Fibroblast of the aortic adventitia (primary cell): Measurements from ENCODE around the gene CYBC1. TPM values are rescaled to one million over a fixed set of nuclear protein-coding genes. Genes with fewer than 3 reads are reported as not detected.

Experiments used
- DNase-seq: peaks from one replicate; pipeline ENCODE4 v3.0.0-alpha.2; 2010; ENCODE audit warnings: low read depth
- H3K4me3 ChIP-seq: 2 replicates; pipeline ENCODE4 v1.5.1; 2011; ENCODE audit warnings: low read depth, mild to moderate bottlenecking, control low read depth, low read length, moderate library complexity
- total RNA-seq: library from RNA; depleted of rRNA; stranded (reverse); fragments of >200 nt; gene quantifications from 2 replicates; pipeline ENCODE4 v1.2.3, GENCODE V29; 2012; ENCODE audit warnings: low replicate concordance
- TF ChIP-seq, protein P1 (sequence below): IDR thresholded peaks from 2 replicates; pipeline ENCODE4 v1.5.1; 2011; ENCODE audit warnings: mild to moderate bottlenecking, low read length, control low read depth, inconsistent platforms; ENCODE audit not compliant: insufficient read depth

The CYBC1 gene
- total RNA-seq, 1 donor, result 46.4 TPM

DNA sequence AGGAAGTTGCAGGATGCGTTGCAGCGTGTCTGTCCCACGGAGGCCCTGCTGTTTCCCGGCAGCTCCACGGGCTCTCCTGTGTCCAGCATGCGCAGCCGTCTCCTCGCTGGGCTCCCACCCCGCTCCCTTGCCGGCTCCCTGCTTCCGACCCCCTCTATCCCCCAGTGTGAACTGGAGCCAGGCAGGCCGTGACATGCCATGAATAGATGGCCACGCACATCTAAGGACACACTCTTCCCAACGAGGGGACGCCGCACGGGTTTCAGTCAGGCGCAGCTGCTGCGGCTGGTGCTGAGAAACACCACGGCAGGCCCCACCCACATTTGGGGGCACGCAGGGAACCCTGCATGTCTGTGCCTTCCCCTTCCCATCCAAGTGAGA lies 41.6 kb downstream of the CYBC1 start:
- no peak for DNase-seq
- TF ChIP-seq, protein P1, sequence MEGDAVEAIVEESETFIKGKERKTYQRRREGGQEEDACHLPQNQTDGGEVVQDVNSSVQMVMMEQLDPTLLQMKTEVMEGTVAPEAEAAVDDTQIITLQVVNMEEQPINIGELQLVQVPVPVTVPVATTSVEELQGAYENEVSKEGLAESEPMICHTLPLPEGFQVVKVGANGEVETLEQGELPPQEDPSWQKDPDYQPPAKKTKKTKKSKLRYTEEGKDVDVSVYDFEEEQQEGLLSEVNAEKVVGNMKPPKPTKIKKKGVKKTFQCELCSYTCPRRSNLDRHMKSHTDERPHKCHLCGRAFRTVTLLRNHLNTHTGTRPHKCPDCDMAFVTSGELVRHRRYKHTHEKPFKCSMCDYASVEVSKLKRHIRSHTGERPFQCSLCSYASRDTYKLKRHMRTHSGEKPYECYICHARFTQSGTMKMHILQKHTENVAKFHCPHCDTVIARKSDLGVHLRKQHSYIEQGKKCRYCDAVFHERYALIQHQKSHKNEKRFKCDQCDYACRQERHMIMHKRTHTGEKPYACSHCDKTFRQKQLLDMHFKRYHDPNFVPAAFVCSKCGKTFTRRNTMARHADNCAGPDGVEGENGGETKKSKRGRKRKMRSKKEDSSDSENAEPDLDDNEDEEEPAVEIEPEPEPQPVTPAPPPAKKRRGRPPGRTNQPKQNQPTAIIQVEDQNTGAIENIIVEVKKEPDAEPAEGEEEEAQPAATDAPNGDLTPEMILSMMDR, result no peak
- H3K4me3 ChIP-seq, result no peak overlapping the region

DNA sequence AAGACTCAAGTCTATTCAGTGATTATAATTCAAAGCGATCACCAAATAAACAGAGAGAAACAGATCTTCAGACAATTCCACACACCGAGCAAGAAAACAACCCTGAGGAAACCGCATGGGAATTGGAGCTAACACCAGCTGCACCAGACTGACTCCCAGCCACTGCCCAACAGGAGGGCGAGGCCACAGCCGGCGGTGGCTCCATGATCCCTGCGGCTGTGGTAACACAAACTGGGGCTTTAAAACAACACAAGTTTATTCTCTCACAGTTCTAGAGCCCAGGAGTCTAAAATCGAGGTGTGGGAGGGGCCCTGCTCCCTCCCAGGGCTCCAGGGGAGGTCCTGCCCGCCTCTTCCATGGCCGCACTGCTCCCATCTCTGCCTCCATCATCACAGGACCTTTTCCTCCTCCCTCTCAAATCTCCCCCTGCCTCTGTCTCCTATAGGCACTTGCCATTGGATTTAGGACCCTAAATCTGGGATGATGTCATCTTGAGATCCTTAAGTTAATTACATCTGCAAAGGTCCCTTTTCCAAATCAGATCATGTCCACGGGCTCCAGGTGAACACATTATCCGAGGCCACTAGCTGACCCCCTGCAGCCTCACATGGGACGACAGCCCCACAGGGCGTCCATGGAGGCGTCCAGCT lies 42.1 kb downstream of the CYBC1 start:
- TF ChIP-seq, protein P1, result no peak
- no peak for DNase-seq
- no peak overlapping the region for H3K4me3 ChIP-seq

GRCh38 chr17:82407255-82407654 lies 43.3 kb downstream of the CYBC1 start:
- DNase-seq, result no peak
- no peak overlapping the region for H3K4me3 ChIP-seq

GRCh38 chr17:82406131-82406671 lies 44.4 kb downstream of the CYBC1 start:
- no peak for DNase-seq
- TF ChIP-seq, protein P1, result no peak

More at GRCh38 chr17:82407255-82407654, 43.3 kb downstream of the CYBC1 start:
- TF ChIP-seq, protein P1, result no peak

GRCh38 chr17:82405051-82405450 lies 45.5 kb downstream of the CYBC1 start:
- H3K4me3 ChIP-seq, result no peak overlapping the region
- TF ChIP-seq, protein P1, result no peak
- no peak for DNase-seq

More at GRCh38 chr17:82406131-82406671, 44.4 kb downstream of the CYBC1 start:
- H3K4me3 ChIP-seq, result no peak overlapping the region

- TF ChIP-seq, protein P1, result no peak
- no peak for DNase-seq
- no peak overlapping the region for H3K4me3 ChIP-seq
These were observed 46.6 kb downstream of the CYBC1 start for GRCh38 chr17:82403662-82404660.
